SK-MEL-5 (cell line): ENCODE data around the gene MKRN2OS. TPM values are rescaled to one million over a fixed set of nuclear protein-coding genes. Genes with fewer than 3 reads are reported as not detected.
"Not testable (repeated sequence)": the region's sequence is repeated elsewhere in the genome, so short reads cannot be mapped to it uniquely, and the experiment has no call there.

ENCODE experiments used
- DNase-seq: peaks from one replicate; pipeline ENCODE4 v3.0.0-alpha.2; 2016; ENCODE audit warnings: low read depth, low spot score
- in situ Hi-C: cut with HindIII; loops from 2 replicates; pipeline ENCODE4 v1.10.0; 2016; ENCODE audit warnings: low sequenced_read_pairs, high pct_unique_total_duplicates, low pct_unique_long_range_greater_than_20kb
- total RNA-seq: library from RNA; depleted of rRNA; stranded (reverse); fragments of >200 nt; shearing (Covaris generic); gene quantifications from 2 replicates; pipeline ENCODE4 v1.2.3, GENCODE V29; 2014

MKRN2OS gene
- total RNA-seq, 1 experiment from 2014 or later = not detected

DNA sequence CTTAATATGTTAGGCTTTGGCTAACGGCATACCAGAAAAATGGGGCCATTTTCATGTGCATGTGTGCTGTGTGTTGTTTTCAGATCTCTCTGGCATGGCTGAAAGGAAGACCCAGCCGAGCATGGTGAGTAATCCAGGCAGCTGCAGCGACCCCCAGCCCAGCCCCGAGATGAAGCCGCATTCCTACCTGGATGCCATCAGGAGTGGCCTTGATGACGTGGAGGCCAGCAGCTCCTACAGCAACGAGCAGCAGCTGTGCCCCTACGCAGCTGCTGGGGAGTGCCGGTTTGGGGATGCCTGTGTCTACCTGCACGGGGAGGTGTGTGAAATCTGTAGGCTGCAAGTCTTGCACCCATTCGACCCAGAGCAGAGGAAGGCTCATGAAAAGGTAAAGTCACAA lies 26.7 kb upstream of the MKRN2OS start:
- no peak for DNase-seq
- in situ Hi-C loops = no loop called here

- DNase-seq = no peak
- in situ Hi-C loops = no loop called here
These were observed 24.5 kb upstream of the MKRN2OS start for GRCh38 chr3:12569836-12570235.

DNA sequence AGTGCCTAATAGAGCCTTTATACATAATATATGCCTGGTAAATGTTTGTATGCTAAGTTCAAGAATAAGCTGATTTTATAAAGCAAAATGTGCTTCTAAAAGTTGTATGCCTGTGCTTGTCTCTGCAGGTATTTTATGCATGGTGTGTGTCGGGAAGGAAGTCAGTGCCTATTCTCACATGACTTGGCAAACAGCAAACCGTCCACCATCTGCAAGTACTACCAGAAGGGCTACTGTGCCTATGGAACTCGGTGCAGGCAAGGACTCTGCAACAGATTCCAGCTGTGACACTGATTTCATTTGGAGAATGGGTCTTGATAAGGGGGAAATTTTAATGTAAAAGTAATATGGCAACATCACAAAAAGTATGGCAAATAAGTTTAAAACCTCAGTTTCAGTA lies 23.4 kb upstream of the MKRN2OS start:
- no peak for DNase-seq
- in situ Hi-C loops = no loop called here

GRCh38 chr3:12566976-12567375 lies 21.7 kb upstream of the MKRN2OS start:
- in situ Hi-C loops = no loop called here
- DNase-seq = no peak

DNA sequence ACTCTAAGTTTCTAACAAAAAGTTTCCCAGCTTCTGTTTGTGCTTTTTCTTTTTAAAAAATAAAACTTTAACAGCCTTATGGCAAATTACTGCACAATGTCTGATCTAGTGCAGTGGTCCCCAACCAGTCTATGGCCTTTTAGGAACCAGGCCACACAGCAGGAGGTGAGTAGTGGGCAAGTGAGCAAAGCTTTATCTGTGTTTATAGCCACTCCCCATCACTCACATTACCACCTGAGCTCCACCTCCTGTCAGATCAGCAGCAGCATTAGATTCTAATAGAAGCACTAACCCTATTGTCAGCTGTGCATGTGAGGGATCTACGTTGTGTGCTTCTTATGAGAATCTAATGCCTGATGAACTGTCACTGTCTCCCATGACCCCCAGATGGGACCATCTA lies 17.2 kb upstream of the MKRN2OS start:
- DNase-seq = no peak
- in situ Hi-C loops = no loop called here

DNA sequence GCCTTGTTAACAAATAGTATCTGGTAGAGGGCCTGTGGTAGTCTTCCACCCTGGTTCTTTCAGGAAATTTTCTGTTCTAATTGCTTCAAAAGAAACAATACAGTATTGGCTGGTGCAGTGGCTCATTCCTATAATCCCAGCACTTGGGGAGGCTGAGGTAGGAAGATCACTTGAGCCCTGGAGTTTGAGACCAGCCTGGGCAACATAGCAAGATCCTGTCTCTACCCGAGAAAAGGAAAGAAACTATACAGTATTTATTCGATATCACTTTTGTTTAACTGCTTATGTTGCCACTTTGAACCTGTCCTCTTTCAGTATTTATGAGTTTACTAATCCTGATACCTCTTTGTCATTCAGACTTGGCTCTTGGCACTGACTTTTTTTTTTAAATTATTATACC lies 16.1 kb upstream of the MKRN2OS start:
- in situ Hi-C loops = no loop called here
- DNase-seq = no peak

DNA sequence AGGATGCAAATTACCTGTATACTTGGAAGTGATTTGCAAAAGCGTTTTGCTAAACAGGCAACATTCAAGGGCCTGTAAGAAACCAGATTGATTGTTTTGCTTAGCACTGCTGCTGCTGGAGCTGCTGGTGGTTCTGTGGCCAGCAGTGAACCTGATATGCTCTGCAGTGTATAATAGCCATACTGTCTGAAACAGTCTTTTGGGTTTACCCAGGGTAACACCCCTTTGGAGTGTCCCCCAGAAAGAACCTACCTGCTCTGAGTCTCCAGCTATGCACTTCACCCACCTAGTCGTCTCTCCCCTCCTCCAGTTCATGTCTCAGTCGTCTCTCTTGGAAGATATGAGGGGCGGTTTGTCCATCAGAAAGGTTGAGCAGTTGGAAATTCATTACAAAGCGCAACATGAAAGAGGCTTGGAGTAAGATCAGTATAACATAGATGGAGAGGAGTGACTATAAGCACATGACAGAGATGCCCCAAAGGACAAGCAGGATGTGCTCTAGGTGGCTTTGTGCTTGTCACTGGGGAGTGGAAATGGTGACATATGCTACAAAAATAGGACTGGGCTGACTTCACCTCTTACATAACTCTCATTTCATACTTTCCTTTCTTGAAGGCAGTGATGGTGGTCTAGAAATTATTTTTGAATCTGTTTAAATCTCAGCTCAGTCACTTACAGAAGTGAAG lies 15.3 kb upstream of the MKRN2OS start:
- in situ Hi-C loops = no loop called here
- no peak for DNase-seq

- no peak for DNase-seq
- in situ Hi-C loops = no loop called here
These were observed 14.2 kb upstream of the MKRN2OS start for GRCh38 chr3:12559520-12559919.

DNA sequence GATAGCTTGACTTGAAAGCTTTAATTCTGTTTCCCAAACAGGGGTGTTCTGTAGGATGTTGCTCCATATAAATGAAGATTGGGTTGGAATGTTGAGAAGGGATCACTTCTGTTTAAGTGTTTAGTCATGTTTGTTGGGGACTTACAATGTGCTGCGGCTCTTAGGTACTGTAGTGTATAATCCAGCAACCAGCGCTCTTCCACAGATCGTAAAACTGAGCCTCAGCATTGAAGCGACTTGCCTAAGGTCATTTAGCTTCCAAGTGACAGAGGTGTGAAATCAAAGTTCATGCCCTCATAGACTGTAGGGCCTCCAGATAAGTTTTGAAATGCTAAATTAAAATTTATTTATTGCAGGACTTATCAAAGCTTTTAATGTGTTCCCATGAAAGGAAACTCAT lies 13.4 kb upstream of the MKRN2OS start:
- no peak for DNase-seq
- in situ Hi-C loops = no loop called here

- in situ Hi-C loops = no loop called here
- DNase-seq = peak; percentile 28
These were observed 12.3 kb upstream of the MKRN2OS start for GRCh38 chr3:12557473-12558100.

DNA sequence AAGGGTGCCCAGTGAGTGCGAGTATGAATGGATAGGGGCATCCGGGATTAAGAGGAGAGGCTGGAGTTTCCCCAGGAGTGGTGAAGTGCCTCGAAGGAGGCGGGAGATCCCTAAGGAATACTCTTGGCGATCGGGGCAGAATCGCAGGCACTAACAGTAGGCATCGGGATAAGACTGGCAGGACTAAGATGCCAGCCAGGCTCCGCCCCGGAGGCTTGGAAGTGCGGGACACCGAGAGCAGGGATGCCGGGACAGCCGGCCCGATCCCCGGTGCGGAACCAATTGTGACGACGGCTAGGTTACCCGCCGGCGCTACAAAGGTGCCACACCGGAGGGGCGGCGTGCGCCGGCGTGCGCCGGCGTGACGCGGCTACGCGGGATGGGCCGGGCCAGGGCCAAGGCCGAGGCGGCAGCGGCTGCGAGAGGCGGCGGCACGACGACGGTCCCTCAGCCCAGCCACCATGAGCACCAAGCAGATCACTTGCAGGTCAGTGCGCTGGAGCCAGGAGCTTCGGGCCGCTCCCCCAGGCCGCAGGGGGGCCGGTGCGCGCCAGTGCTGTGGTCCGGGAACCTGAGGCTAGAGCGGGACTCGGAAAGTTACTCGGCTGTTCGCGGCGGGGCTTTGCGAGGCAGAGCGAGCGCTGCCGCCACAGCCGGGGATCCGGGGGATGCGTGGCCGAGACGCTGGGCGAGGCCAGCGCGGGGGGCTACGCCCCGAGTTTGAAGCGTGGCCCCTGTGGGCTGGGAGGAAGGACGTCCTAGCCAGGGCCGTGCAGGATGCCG lies 11.6 kb upstream of the MKRN2OS start, which contains the start of gene MKRN2:
MKRN2 (plus strand) TSS at position 398 of the 783 bp plus-strand sequence; CDS start at position 462, 64 bp downstream.
- in situ Hi-C loops = no loop called here
- peak; percentile 89 for DNase-seq

- in situ Hi-C loops = no loop called here
- no peak for DNase-seq
These were observed 11.0 kb upstream of the MKRN2OS start for GRCh38 chr3:12556314-12556689.

GRCh38 chr3:12553921-12554391 lies 8.7 kb upstream of the MKRN2OS start:
- peak; percentile 50 for DNase-seq
- in situ Hi-C loops = no loop called here

GRCh38 chr3:12549971-12550760 lies 4.9 kb upstream of the MKRN2OS start:
- in situ Hi-C loops = no loop called here
- peak; percentile 87 for DNase-seq

- DNase-seq = no peak
- in situ Hi-C loops = no loop called here
These were observed 437 bp downstream of the MKRN2OS start for GRCh38 chr3:12544652-12545472.

DNA sequence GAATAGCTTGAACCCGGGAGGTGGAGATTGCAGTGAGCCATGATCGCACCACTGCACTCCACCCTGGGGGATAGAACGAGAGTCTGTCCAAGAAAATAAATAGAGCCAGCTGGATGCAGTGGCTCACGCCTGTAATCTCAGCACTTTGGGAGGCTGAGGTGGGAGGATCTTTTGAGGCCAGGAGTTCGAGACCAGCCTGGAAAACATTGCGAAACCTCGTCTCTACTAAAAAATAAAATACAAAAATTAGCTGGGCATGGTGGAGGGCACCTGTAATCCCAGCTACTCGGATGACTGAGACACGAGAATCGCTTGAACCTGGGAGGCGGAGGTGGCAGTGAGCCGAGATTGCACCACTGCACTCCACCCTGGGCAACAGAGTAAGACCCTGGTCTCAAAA lies 1.8 kb downstream of the MKRN2OS start:
- in situ Hi-C loops = not testable (repeated sequence)

GRCh38 chr3:12541625-12542024 lies 3.7 kb downstream of the MKRN2OS start:
- in situ Hi-C loops = no loop called here
- peak; percentile 45 for DNase-seq

More for the DNA sequence above, 1.8 kb downstream of the MKRN2OS start:
- not testable (repeated sequence) for DNase-seq
